GM10248 (cell line): ENCODE measurements around the gene XK.

Experiments used
- CTCF ChIA-PET: fragments of 300-600 bp; sonication (Branson Sonifier 250); formaldehyde crosslinking; extraction: SDS; loops from one replicate; lab custom pipeline; 2021; ENCODE audit warnings: antibody characterized with exemption; lab: Yijun Ruan, JAX
- POLR2A ChIA-PET: fragments of 350-650 bp; sonication (Branson Sonifier 250); formaldehyde crosslinking; extraction: SDS; loops from one replicate; lab custom pipeline; 2020; ENCODE audit warnings: antibody characterized with exemption; lab: Yijun Ruan, JAX
- DNase-seq: peaks from one replicate; pipeline ENCODE4 v3.0.0; 2012; ENCODE audit errors: extremely low spot score
- TF ChIP-seq, protein P1 (sequence below): IDR thresholded peaks from 2 replicates; pipeline ENCODE4 v1.5.1; 2012; ENCODE audit warnings: mild to moderate bottlenecking, low read depth; ENCODE audit errors: extremely low read depth, missing control alignments, control extremely low read depth

The XK gene

DNA sequence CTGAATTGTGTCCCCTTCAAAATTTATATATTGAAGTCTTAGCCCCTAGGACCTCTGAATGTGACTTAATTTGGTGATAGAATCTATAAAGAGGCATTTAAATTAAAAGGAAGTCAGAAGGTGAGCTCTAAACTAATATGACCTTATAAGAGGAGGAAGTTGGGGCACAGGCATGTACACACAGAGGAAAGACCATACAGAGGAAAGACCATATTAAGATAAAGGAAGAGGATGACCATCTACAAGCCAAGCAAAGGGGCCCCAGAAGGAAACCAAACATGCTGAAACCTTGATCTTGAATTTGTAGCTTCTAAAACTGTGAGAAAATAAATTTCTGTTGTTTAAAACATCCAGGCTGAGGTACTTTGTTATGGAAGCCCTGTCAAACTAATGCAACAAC is 67.3 kb downstream of the XK start:
- CTCF ChIA-PET = interaction anchor here (1.5 to 4.0 kb wide), 2 partner anchors 8 to 71 kb away, joined by 6 to 16 read pairs; no protein-coding TSS in a partner anchor
- POLR2A ChIA-PET = no interaction called here
- TF ChIP-seq, protein P1, sequence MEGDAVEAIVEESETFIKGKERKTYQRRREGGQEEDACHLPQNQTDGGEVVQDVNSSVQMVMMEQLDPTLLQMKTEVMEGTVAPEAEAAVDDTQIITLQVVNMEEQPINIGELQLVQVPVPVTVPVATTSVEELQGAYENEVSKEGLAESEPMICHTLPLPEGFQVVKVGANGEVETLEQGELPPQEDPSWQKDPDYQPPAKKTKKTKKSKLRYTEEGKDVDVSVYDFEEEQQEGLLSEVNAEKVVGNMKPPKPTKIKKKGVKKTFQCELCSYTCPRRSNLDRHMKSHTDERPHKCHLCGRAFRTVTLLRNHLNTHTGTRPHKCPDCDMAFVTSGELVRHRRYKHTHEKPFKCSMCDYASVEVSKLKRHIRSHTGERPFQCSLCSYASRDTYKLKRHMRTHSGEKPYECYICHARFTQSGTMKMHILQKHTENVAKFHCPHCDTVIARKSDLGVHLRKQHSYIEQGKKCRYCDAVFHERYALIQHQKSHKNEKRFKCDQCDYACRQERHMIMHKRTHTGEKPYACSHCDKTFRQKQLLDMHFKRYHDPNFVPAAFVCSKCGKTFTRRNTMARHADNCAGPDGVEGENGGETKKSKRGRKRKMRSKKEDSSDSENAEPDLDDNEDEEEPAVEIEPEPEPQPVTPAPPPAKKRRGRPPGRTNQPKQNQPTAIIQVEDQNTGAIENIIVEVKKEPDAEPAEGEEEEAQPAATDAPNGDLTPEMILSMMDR = no peak
- no peak for DNase-seq

DNA sequence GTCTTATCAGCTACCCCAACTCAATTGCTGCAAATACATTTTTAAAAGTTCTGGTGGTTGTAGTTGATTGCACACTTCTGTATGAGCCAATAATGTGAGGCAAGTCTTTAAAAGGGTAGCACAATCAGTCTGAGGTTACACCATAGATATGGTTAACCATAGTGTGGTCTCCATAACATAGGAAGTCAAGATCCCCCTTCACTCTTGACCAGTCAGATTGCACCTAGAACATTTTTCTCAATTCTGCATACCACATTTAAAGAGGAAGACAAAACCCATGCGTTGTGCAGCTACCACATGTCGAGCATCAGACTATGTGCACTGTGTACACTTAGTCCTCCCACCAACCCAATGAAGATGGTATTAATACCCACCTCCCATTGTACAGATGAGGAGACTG is 67.8 kb downstream of the XK start:
- ChIA-PET CTCF (interaction anchor here (1.5 to 4.0 kb wide), 2 partner anchors 8 to 71 kb away, joined by 6 to 16 read pairs; no protein-coding TSS in a partner anchor), POLR2A (no interaction called here)
- no peak for DNase-seq
- TF ChIP-seq, protein P1 = no peak

DNA sequence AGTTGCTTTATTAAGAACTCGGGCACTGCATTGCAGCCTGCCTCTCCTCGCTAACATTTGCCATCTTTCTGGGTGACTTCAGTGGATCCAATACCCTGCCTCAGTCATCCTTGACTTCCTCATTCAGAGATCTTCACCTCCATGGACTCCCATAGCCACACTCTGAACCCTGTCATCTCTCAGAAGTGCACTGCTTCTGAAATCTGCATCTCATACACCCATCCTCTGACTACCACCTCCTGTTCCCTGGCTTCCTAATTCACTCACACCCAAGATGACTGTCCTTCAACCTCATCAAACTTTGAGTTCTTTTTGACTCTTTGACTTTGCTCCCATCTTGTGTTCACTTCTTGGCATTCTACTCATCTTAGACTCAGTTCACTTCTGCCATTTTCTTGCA is 68.9 kb downstream of the XK start:
- DNase-seq = no peak
- CTCF ChIA-PET = interaction anchor here (1.5 to 4.0 kb wide), 2 partner anchors 9 to 70 kb away, joined by 6 to 16 read pairs; no protein-coding TSS in a partner anchor
- TF ChIP-seq, protein P1 = no peak
- POLR2A ChIA-PET = no interaction called here

DNA sequence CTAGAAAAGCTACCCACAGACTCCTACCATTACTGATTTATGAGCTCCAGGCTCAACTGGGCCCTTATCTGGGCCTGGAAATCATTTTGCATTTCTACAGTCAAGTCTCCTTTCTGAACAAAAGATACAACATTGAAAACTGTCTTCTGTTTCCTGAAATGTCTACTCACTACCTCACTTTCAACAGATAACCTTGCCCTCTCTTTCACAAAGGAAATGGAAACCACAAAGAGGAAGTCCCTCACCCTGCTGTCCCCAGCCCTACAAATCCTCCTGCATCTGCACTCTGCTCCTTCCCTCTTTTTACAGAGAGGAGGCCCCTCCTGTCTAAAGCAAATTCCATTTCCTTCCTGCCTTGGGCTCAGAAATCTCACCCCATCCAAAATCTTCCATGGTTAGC is 69.4 kb downstream of the XK start:
- TF ChIP-seq, protein P1 = no peak
- POLR2A ChIA-PET = no interaction called here
- DNase-seq = peak; percentile 42
- CTCF ChIA-PET = interaction anchor here (4.0 kb wide), 1 partner anchor 69 kb away, joined by 16 read pairs; no protein-coding TSS in a partner anchor

DNA sequence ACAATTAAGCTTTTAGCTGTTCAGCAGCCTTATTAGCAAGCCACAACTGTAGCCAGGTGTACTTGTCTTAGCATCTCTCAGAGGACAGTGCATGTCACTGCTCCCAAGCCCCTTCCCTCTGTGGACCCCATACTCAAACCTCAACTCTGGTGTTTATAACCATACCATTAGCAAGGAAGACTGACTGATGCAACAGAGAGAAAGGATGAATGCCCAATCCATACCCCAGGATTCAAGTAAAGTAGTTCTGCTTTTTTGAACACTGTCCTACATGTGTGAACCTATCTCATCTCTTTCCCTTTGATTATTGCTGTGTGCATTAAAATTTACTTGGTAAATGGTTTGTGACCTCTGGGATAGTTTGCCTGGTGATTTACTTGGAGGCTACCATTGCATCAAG is 71.5 kb downstream of the XK start:
- no peak for DNase-seq
- ChIA-PET CTCF (interaction anchor here (3.6 kb wide), 1 partner anchor 11 kb away, joined by 12 read pairs; no protein-coding TSS in a partner anchor), POLR2A (no interaction called here)
- TF ChIP-seq, protein P1 = no peak

DNA sequence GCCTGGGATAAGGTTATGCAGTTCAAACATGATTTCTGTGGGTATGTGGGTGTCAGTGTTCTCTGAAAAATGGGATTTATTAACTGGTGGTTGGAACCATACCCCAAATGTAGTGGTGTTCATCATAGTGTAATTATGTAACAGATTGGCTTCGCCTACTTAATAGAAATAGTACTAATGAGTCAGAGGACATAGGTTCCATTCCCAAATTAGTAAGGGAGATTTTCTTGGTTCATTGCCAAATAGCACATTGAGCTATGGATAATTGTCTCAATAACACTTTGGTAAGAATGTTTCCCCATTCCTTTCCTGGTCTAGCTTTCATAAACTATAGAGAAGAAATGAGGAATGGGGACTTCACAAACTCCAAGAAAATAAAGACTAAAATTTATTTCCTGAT is 73.8 kb downstream of the XK start:
- CTCF ChIA-PET = interaction anchor here (1.6 to 3.7 kb wide), 3 partner anchors 13 to 66 kb away, joined by 6 to 15 read pairs (median 12); no protein-coding TSS in a partner anchor
- TF ChIP-seq, protein P1 = no peak
- POLR2A ChIA-PET = no interaction called here
- DNase-seq = no peak
